ENCODE data around the gene SMIM41. TPM values are rescaled to one million over a fixed set of nuclear protein-coding genes. Genes with fewer than 3 reads are reported as not detected.

The SMIM41 gene
- total RNA-seq, 1 donor from 2014 or later, result 0.15 TPM

DNA sequence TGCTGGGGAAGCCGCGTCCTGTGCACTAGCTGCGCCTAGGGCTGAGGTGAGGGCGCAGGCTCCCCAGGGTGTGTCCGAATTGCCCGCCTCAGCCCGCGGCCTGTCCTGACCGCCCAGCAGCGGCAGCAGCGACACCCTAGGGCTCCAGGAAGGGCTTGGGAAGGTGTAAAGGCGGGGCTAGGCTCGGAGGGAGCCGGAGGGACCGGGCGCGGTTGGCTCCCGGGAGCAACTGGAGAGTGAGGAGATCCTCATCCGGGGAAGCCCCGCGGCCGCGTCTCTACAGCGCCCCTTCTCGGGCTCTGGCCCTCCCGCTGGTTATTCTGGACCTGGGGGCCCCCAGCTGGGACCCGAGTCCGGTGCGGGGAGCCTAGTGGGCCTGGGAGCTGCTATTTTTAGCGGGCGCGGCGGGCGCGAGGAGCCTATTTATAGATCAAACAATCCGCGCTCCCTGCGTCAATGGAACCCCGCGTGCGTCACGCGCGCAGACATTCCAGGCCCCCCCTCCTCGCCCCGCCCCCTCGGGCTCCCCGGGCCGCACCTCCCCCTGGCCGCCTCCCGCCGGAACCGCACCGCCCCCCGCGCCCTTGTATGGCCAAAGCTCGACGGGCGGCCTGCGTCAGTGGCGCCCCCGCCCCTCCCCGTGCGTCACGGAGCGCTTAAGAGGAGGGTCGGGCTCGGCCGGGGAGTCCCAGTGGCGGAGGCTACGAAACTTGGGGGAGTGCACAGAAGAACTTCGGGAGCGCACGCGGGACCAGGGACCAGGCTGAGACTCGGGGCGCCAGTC is 28.6 kb upstream of the SMIM41 start, which contains the start of gene NR4A1:
NR4A1 (plus strand) TSS at position 685 of the 784 bp plus-strand sequence. CDS start 2,887 bp downstream, outside the sequence.
- peak; percentile 65 for DNase-seq (ENCODE audit: low read depth)

DNA sequence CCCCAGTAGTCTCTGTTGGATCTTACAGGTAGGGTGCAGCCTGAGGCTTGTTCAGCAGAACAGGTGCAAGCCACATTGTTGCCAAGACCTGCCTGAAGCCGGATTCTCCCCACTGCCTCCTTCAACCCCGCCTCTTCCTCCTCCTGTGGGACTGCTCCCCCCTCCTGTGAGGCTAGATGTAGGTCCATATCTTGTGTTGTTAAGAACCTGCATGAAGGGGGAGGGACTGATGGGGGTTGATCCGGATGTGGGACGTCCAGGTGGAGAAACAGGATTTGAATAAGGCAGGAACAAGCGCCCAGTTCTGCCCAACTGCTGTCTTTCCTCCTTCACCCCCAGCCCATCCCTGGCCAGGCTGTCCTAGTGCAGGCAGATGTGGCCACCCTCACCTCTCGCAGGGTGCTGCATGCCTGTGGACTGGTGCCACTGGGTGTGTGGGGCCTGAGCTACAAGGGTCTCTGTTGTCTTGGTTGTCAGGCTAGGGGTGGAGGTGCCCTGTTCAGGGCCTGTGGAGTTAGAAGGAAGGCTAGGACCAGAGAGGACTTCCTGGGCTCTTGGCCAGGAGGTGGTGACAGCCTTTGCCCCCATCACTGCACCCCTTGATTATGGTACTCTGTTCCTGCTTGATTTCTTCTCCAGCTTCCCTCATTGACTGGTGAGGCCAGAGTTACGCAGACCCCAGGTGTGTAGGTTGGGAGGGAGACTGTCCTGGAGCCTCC is 26.9 kb upstream of the SMIM41 start:
- no peak for DNase-seq (ENCODE audit: low read depth)

DNA sequence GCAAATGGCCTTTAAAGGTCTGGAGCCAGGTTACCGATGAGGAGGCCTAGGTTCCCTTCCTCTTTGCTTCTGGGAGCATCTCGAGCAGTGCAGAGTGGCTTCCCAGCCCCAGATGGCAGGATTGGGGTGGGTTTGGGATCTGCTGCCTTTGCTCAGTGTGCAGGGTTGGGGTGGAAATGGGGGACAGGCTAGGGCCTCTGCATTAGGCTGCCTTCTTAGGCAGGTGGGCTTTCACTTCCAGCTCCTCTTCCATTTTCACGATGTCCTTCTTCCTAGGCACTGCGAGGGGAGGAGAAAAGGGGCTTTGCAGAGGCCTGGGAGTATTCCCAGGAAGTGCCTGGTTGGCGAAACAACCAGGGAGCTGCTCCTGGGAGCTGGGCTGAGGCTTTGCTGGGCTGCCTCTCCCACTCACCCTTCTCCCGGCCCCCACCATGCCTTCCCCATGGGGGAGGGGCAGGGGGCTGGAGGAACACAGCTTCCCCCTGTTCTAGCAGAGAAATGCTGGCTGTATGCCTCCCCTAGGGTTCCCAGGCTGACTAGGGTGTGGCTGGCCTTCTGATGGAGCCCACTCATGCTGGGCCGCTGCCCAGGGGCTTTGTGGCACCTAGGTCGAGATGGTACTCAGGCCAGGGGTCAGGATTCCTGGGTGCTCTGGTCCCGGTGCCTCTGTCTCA is 25.8 kb upstream of the SMIM41 start:
- DNase-seq (ENCODE audit: low read depth), result no peak

DNA sequence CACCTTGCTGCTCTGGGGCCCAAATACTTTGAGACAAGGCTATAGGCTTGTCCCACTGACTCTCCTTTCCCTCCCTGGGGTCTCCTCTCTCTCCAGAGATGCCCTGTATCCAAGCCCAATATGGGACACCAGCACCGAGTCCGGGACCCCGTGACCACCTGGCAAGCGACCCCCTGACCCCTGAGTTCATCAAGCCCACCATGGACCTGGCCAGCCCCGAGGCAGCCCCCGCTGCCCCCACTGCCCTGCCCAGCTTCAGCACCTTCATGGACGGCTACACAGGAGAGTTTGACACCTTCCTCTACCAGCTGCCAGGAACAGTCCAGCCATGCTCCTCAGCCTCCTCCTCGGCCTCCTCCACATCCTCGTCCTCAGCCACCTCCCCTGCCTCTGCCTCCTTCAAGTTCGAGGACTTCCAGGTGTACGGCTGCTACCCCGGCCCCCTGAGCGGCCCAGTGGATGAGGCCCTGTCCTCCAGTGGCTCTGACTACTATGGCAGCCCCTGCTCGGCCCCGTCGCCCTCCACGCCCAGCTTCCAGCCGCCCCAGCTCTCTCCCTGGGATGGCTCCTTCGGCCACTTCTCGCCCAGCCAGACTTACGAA is 25.2 kb upstream of the SMIM41 start:
- DNase-seq (ENCODE audit: low read depth), result no peak

DNA sequence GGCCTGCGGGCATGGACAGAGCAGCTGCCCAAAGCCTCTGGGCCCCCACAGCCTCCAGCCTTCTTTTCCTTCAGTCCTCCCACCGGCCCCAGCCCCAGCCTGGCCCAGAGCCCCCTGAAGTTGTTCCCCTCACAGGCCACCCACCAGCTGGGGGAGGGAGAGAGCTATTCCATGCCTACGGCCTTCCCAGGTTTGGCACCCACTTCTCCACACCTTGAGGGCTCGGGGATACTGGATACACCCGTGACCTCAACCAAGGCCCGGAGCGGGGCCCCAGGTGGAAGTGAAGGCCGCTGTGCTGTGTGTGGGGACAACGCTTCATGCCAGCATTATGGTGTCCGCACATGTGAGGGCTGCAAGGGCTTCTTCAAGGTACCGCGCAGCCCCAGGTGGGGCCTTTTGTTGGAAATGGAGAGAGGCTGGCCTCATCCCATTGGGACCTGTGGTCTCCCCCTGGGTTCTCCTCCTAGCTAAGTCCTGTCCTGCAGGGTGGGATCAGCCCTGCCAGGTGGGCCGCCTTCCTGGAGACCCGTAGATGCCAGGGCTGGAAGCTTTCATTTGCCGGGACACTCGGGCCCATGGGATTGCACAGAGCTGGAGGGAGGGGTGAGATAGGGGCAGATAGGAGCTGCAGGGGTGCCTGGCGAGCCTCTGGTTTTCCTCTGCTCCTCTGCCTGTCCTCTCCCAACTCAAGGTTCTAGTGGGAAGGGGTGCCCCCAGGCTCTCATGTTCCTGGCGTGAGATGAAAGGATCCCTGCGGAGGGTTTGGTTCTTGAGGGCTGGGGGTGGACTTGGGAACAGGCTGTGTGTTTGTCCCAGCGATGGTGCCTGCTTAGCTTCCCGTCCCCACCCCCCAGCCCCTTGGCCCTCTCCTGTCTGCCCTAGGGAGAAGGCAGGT is 24.4 kb upstream of the SMIM41 start:
- no peak for DNase-seq (ENCODE audit: low read depth)

DNA sequence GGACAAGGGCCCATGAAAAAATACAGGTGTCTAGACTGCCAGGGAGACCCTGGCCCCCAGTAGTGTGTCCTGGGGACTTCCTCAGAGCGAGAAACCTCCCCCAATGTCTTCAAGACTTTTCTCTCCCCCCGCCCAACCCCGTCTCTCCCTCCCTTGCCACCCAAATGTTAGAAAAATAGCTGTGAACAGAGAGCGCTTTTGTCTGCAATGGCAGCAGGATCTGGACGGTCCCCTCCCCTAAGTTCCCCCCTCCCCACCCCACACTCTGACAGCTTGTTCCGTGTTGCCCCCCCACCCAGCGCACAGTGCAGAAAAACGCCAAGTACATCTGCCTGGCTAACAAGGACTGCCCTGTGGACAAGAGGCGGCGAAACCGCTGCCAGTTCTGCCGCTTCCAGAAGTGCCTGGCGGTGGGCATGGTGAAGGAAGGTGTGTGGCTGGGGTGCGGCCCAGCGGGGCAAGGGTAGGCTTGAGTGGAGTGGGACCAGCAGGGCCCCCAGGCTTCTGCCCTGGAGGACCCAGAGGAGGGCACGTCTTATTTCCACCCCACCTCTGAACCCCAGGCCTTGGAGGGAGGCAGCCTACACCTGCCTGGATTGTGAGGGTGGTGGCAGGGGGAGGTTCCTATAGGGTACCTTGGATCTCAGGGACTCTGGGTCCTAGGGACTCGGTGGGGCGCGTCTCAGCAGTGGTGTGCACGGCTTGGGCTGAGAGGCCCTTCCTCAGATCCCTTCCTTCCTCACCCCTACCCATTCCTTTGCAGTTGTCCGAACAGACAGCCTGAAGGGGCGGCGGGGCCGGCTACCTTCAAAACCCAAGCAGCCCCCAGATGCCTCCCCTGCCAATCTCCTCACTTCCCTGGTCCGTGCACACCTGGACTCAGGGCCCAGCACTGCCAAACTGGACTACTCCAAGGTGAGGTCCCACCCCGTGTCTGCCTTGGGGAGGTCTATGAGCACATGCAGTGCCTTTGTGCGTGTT is 23.5 kb upstream of the SMIM41 start:
- DNase-seq (ENCODE audit: low read depth), result no peak

DNA sequence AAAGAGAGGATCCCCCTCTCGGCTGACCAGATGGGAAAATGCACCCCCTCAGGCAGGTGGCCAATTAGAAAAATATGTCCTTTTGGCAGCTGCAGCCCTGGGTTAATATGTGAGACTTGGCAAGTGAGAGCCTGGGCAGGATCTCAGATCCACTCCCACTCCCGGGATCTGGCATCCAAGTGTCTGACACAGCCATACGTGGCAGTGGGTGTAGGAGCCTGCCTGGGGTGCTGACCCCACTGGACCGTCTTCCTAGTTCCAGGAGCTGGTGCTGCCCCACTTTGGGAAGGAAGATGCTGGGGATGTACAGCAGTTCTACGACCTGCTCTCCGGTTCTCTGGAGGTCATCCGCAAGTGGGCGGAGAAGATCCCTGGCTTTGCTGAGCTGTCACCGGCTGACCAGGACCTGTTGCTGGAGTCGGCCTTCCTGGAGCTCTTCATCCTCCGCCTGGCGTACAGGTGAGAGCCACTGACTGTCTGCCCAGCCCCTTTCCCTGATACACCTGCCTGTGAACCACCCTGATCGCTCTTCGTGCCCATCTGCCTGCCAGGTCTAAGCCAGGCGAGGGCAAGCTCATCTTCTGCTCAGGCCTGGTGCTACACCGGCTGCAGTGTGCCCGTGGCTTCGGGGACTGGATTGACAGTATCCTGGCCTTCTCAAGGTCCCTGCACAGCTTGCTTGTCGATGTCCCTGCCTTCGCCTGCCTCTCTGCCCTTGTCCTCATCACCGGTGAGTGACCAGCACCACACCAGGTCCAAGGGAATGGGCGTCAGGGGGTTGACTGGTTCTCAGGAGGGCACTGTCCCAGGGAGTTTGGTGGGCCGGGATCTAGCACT is 22.5 kb upstream of the SMIM41 start:
- DNase-seq (ENCODE audit: low read depth), result no peak

DNA sequence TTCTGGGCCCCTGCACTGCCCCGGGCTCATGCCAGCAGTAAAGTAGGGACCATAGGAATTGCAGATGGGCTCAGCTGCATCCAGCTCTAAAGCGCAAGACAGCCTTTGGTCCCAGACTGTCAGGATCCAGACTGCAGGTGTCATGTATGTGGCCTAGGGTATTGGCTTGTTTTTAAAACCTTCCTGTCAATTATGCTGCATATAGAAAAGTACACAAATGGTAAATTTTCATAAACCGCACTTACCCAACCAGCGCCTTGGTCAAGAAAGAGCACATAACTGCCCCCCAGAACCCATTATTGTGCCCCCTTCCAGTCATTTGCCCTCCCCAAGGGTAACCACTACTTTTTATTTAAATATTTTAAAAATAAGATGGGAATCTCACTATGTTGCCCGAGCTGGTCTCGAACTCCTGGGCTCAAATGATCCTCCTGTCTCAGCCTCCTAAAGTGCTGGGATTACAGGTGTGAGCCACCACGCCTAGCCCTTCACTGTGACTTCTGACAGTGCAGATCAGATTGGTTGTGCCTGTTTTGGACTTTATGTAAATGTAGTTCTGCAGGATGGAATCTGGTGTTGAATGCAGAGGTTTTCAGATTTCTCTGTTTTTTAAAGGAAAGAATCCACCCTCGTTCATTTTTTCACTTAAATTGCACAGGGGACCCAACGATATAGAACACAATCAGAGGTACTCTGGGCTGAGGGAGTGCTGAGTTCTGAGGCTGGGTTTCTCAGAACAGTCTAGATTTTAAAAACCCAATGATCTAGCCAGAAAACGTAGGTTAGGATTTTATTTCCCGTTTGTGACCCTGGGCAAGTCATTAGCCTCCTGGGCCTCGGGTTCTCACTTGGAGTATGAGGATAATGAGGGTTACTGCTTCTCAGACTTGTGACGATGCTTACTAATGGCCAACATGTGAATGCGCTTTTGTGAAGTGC is 21.6 kb upstream of the SMIM41 start:
- no peak for DNase-seq (ENCODE audit: low read depth)

DNA sequence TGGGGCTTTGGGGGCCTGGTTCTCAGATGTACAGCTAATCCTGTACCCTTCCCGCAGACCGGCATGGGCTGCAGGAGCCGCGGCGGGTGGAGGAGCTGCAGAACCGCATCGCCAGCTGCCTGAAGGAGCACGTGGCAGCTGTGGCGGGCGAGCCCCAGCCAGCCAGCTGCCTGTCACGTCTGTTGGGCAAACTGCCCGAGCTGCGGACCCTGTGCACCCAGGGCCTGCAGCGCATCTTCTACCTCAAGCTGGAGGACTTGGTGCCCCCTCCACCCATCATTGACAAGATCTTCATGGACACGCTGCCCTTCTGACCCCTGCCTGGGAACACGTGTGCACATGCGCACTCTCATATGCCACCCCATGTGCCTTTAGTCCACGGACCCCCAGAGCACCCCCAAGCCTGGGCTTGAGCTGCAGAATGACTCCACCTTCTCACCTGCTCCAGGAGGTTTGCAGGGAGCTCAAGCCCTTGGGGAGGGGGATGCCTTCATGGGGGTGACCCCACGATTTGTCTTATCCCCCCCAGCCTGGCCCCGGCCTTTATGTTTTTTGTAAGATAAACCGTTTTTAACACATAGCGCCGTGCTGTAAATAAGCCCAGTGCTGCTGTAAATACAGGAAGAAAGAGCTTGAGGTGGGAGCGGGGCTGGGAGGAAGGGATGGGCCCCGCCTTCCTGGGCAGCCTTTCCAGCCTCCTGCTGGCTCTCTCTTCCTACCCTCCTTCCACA is 20.7 kb upstream of the SMIM41 start:
- no peak for DNase-seq (ENCODE audit: low read depth)

DNA sequence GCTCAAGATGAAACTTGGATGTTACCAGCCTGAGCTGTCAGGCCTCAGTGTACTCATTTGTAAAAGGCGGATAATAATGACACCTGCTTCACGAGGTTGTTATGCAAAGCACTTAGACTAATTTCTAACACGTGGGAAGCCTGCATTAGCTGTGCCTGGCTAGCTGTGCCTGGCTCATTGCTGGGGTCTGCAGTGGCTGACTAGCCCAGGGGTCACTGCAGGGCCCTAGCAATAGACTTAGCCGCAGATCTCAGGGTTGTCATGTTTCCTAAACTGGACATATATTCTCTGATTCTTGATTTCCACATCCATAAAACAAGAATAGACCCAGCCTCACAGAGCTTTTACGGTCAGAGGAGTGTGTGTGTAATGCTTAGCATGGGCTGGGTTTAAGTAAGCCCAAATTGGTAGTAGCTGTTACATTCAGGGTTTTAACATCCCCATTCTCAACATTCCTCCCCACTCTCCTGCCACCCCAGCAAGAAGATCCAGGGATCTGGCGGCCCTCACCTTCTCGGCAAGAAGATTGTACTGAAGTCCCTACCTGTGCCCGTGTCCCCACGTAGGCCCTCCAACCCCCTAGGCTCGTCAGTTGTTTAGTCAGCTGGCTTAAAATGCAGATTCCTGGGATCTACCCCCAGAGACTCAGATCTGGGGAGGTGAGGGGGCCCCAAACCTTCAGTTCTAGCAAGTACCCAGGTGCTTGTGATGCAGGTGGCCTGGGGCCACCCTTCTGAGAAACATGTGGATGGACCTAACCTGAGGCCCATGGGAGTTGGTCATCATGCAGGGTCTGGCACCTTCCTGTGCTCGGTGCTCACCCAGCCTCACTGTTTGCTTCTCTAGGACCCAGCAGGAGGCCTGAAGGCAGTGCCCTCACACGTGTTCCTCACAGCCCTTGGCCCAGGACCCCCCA is 19.7 kb upstream of the SMIM41 start:
- no peak for DNase-seq (ENCODE audit: low read depth)

DNA sequence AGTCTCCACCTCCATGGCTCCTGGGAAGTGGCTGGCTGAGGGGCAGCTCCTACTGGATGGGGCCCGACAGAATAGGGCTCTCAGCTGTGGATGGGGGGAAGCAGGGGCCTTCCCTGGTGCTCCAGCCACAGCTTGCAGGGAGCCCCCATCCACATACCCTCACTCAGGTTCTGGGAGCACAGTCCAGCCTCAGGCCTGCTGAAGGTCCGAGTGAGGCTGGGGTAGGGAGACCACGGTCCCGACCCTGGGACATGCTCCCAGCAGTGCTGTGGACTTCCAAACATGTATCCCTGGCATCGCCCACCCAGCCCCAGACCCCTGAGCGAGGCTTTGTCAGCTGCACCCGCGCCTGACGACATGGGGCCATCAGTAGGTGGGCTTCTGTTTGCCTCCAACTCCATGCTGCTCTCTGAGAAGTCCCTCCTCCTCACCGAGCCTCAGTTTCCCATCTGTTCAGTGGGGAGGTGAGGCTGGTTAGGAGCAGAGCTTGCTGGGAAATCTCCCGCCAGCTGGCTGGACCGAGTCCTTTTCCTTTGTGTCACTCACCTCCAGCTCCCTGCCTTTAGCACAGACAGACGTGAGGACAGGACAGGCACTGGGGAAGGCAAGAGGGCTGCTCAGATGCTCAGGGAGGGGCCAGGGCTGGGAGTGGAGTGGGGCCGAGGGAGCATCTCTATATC is 18.9 kb upstream of the SMIM41 start:
- no peak for DNase-seq (ENCODE audit: low read depth)

DNA sequence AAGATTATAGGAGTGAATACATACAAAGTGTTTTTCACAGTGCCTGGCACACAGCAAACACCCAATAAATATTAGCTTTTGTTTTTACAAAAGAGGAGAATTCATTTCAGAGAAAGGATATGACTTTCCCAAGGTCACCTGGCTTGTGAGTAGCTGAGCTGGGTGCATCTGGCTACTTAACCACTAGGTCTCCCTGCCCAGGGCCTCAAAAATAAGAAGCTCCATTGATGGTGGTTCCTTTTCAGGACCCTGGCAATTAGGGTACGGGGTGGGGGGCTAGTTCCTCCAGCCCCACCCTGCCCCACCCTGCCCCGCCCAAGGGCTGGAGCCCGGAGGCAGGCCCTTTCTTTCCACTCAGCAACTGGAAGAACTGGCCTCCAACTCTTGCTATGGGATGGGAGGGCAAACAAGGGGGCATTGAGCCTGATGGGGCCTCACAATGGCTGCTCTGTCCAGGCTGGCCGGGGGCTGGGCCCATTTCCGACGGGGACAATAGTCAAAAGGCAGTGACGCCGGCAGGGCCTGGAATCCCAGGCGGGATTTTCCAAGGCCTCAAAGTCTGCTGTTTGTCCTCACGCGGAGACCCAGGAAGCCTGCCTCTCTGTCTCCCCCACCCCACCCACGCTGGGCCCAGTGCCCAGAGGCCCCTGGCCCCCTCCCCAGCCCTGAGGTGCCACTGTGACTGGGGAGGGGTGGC is 17.9 kb upstream of the SMIM41 start:
- no peak for DNase-seq (ENCODE audit: low read depth)

DNA sequence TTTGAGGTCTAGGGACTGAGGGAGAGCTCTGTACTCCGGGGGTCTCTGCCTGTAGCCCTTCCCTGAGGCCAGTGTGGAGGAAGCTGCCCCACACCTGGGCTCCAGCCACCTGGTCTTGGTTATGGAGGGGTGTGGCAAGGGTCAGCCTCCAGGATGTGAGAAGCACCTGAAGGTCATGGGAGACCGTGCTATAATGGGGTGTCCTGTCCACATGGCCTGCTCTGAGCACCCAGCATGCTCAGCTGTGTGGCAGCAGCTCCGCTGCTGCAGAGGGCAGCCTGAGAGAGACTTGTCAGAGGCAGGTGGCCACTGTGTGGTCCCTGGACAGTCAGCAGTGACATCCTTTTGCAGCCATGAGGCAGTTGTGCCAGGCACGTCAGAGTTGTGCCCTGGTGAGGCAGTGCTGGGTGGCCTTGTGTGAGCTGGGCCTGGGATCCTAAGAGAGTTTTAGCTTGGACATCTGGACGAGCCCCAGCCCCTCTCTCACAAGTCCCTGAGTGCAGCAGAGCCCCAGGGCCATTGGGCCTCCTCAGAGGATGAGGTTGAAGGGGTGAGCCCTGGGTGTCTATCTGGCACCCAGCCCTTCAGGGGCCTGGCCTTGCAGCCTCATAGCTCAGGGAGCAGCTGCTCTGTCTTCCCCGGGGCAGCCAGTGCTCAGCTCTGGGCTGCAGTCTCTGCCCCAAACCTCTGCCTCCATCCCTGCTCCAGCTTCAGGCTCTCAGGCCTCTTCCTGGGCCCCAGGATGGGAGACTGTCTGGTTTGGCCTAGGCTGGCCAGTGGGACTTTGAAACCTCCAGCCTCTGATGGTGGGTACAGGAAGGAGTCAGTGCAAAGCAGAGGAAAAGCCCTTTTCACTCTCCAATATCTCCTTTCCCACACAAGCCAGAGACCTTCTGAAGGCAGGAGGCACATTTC is 17.1 kb upstream of the SMIM41 start:
- no peak for DNase-seq (ENCODE audit: low read depth)

All from renal cortical epithelial cell (primary cell).